GM13977 (cell line): ENCODE data around the gene DGKB.

Experiments used
- DNase-seq: peaks from one replicate; pipeline ENCODE4 v3.0.0; 2012; ENCODE audit warnings: low spot score
- in situ Hi-C: fragments of 300-500 bp; cut with MboI; formaldehyde crosslinking; loops from one replicate; pipeline ENCODE4 v1.12.0; 2022; ENCODE audit warnings: low sequenced_read_pairs, low pct_unique_long_range_greater_than_20kb, mixed read lengths, inconsistent platforms; ENCODE audit not compliant: unreplicated experiment
- TF ChIP-seq, protein P1 (sequence below): IDR thresholded peaks from 2 replicates; pipeline ENCODE4 v1.5.1; 2012; ENCODE audit warnings: mild to moderate bottlenecking, control low read depth; ENCODE audit not compliant: insufficient read depth; ENCODE audit errors: extremely low read depth, missing control alignments

Gene DGKB

DNA sequence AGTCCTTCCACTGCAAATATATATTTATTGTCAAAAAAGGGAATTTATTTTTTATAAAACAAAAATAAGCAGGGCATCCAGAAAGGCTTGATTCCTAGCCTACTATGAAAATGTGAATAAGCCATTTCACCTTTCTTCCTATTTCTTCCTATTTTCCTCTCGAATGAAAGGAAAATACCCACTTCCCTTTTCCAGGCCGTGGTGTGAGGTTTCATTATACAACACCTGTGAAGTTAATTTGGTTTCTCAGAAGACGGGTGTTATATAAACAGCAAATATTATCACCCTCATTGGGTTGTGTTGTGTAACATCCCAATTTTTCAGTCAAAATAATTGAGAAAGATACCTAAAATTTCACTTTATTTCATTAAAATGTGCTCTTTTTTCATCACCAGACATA, 214.3 kb downstream of the DGKB start:
- TF ChIP-seq, protein P1, sequence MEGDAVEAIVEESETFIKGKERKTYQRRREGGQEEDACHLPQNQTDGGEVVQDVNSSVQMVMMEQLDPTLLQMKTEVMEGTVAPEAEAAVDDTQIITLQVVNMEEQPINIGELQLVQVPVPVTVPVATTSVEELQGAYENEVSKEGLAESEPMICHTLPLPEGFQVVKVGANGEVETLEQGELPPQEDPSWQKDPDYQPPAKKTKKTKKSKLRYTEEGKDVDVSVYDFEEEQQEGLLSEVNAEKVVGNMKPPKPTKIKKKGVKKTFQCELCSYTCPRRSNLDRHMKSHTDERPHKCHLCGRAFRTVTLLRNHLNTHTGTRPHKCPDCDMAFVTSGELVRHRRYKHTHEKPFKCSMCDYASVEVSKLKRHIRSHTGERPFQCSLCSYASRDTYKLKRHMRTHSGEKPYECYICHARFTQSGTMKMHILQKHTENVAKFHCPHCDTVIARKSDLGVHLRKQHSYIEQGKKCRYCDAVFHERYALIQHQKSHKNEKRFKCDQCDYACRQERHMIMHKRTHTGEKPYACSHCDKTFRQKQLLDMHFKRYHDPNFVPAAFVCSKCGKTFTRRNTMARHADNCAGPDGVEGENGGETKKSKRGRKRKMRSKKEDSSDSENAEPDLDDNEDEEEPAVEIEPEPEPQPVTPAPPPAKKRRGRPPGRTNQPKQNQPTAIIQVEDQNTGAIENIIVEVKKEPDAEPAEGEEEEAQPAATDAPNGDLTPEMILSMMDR = no peak
- in situ Hi-C loops = loop anchor here (25.0 kb wide), 1 partner anchor 1401 kb away; no protein-coding TSS in a partner anchor
- DNase-seq = no peak

- no peak for DNase-seq
- in situ Hi-C loops = loop anchor here (25.0 kb wide), 1 partner anchor 1400 kb away; no protein-coding TSS in a partner anchor
- TF ChIP-seq, protein P1 = no peak
Measured at GRCh38 chr7:14687777-14688176, 214.8 kb downstream of the DGKB start.

- in situ Hi-C loops = loop anchor here (25.0 kb wide), 1 partner anchor 1400 kb away; no protein-coding TSS in a partner anchor
Measured at GRCh38 chr7:14687241-14687640, 215.3 kb downstream of the DGKB start.

GRCh38 chr7:14685167-14685566, 217.4 kb downstream of the DGKB start:
- in situ Hi-C loops = loop anchor here (25.0 kb wide), 1 partner anchor 1398 kb away; no protein-coding TSS in a partner anchor
- no peak for DNase-seq
- TF ChIP-seq, protein P1 = no peak

More at GRCh38 chr7:14687241-14687640, 215.3 kb downstream of the DGKB start:
- TF ChIP-seq, protein P1 = no peak
- DNase-seq = no peak

DNA sequence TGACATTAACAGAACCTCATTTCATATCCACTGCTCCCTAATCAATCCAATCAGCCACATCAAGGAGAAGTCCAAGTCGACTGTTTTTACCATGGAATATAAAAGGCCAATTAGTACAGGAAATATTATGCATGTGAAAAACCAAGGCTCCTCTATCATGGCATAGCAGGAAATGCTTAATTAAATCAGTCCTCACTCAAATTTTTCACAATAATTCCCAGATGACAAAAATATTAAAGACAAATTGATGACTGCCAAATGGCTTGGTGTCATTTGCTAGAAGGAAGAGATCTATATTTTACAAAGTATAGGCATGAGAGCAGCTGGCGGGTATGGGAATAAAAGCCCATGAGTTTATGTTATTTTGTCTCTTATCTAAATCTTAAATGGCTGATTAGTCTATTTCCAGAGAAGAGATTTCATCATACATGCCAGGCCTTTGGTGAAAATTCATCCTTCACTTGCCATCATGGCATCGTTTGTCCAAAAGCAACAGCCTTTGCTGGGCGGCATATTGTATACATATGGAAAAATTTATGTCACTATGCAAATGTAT, 219.6 kb downstream of the DGKB start:
- in situ Hi-C loops = loop anchor here (25.0 kb wide), 1 partner anchor 1396 kb away; no protein-coding TSS in a partner anchor
- TF ChIP-seq, protein P1 = no peak
- DNase-seq = no peak

DNA sequence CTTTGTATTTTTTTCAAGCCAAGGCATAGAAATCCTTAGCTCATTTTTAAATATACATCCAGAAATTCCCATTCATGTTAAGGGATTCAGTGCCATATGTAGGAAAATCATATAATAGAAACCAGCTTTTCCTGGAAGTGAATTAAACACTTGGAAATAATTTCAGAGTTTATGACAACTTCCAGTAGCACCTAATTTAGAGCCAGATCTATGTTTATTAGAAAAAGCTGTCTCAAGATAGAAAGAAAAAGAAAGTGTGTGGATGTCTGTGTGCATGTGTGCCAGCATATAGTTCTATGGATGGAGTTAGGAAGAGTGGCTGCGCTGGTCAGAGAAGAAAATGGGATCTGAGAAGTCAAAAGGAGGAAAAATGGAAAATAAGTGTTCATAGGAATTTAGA, 225.7 kb downstream of the DGKB start:
- TF ChIP-seq, protein P1 = no peak
- in situ Hi-C loops = loop anchor here (25.0 kb wide), 1 partner anchor 1390 kb away; no protein-coding TSS in a partner anchor
- DNase-seq = no peak
